GM12891 (cell line): ENCODE measurements around the gene SRP72.
"Not testable (repeated sequence)": the region's sequence is repeated elsewhere in the genome, so short reads cannot be mapped to it uniquely, and the experiment has no call there.

Experiments
- DNase-seq: peaks from one replicate; pipeline ENCODE4 v3.0.0; 2011; ENCODE audit warnings: low spot score; ENCODE audit not compliant: insufficient read length
- FAIRE-seq: peaks from 2 replicates; lab custom pipeline; 2011; peaks lifted over from hg19 to GRCh38; lab: Jason Lieb, UNC
- PAX5 ChIP-seq: IDR thresholded peaks from 2 replicates; pipeline ENCODE4 v1.6.1; 2011; ENCODE audit warnings: low read length, moderate library complexity, mild to moderate bottlenecking; ENCODE audit not compliant: insufficient read depth, severe bottlenecking
- POLR2A ChIP-seq: IDR thresholded peaks from 2 replicates; pipeline ENCODE4 v1.6.1; 2011; ENCODE audit warnings: low read depth, low read length, control low read depth
- POLR2AphosphoS5 ChIP-seq: IDR thresholded peaks from 2 replicates; pipeline ENCODE4 v1.6.1; 2011; ENCODE audit warnings: low read depth, low read length, control low read depth
- POU2F2 ChIP-seq: IDR thresholded peaks from 2 replicates; pipeline ENCODE4 v1.6.1; 2011; ENCODE audit warnings: low read depth, mild to moderate bottlenecking, control low read depth, low read length, moderate library complexity
- SPI1 ChIP-seq: IDR thresholded peaks from 2 replicates; pipeline ENCODE4 v1.6.1; 2011; ENCODE audit warnings: low read depth, low read length, control low read depth
- TAF1 ChIP-seq: IDR thresholded peaks from 2 replicates; pipeline ENCODE4 v1.6.1; 2011; ENCODE audit warnings: low read depth, low read length, control low read depth

Gene SRP72

DNA sequence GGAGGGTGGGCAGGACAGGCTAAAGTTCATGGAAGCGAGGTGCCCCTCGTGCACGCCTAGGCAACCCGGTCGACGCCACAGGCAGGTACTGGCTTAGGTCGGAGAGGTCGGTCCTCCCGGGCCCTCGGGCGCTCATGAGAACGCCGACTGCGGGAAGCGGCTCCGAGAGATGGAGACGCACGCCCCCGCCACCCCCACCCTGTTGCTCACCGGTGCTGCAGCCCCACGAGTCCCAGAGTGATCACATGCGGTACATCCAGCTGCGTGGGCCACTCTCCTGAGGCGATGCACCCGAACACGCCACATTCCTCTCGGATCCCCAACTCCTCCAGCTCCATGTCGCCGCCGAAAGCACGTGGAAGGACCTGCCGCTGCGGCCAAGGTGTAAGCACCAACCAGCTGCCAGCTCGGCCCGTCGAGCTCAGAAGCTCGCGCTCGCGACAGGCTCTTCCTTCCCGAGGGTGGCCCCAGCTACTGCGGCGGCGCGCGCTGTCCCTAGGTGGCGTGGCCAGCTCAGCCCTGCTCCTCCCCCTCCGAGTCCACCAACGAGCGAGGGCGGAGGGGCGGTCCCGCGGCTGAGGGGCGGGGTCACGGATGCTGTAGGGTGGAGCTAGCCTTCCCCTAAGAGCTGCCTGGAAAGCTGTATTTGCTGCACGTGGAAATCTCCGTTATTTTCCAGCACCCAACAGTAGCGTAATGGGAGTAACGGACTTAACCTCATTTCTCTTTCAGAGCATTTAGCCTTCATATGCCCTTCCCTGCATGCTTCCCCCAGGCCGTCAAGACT is 32.1 kb upstream of the SRP72 start, which contains the start of gene PPAT:
PPAT (minus strand) TSS at position 476 of the 787 bp plus-strand sequence; CDS start at position 338, 138 bp downstream.
- DNase-seq = peak; percentile 88
- peak; percentile 85 for TF ChIP-seq POLR2A
- no peak for TF ChIP-seq PAX5
- 0 out of 2 replicates have a peak, but pooled peaks have one; percentile 31 for TF ChIP-seq TAF1
- TF ChIP-seq POU2F2 = peak; percentile 51; the same call in 1 of the 2 replicates
- 0 out of 2 replicates have a peak, but pooled peaks have one; percentile 14 for TF ChIP-seq SPI1
- TF ChIP-seq POLR2AphosphoS5 = peak; percentile 90
- peak; percentile 98 for FAIRE-seq

- TF ChIP-seq POU2F2 (no peak), SPI1 (no peak), TAF1 (no peak), PAX5 (no peak), POLR2AphosphoS5 (no peak), POLR2A (no peak)
- DNase-seq (no peak), FAIRE-seq (no peak)
Observed at GRCh38 chr4:56438766-56439165, 28.7 kb upstream of the SRP72 start.

DNA sequence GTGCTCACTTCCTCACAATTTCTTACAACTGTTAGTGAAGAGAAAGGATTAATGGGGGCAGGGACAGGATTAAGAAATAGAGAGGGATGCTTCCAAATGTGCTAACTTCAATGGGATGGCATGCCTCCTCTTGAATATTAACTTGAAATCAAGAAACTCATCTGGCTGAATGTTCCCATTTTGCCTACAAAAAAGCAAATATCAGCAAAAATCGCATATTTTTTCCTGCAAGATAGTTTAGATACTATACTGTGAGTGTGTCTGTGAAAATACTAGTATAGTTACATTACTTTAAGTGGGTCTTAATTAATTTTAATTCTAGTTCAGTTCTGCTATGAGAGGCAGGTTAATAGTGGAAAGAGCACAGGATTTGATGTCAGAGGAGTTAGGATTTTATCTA is 26.4 kb upstream of the SRP72 start:
- DNase-seq (no peak), FAIRE-seq (no peak)
- TF ChIP-seq POLR2AphosphoS5 (no peak), PAX5 (no peak), SPI1 (no peak), TAF1 (no peak), POLR2A (no peak), POU2F2 (no peak)

- TF ChIP-seq POU2F2 (no peak), TAF1 (no peak), POLR2AphosphoS5 (no peak), POLR2A (no peak), PAX5 (no peak), SPI1 (no peak)
- no peak for DNase-seq
- no peak for FAIRE-seq
Observed at GRCh38 chr4:56444719-56445118, 22.7 kb upstream of the SRP72 start.

DNA sequence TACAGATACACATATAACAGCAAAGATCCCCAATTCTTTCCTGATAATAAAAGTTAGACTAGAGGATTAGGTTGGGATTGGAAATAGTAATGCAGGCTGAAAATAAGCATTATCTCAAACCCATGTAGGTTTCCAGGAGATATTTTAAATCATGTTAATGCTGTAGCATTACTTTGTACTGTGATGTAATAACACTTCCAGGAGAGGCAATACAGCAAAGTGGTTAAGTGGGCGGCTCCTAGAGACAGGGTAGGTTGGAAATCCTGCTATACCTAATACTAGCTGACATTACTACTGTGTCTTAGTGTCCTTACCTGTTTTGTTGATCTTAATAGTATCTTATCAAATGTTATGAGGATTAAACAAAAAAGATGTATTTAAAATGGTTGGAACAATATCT is 21.7 kb upstream of the SRP72 start:
- FAIRE-seq (peak; percentile 23), DNase-seq (no peak)
- TF ChIP-seq PAX5 (no peak), SPI1 (no peak), POU2F2 (no peak), TAF1 (no peak), POLR2AphosphoS5 (no peak), POLR2A (no peak)

DNA sequence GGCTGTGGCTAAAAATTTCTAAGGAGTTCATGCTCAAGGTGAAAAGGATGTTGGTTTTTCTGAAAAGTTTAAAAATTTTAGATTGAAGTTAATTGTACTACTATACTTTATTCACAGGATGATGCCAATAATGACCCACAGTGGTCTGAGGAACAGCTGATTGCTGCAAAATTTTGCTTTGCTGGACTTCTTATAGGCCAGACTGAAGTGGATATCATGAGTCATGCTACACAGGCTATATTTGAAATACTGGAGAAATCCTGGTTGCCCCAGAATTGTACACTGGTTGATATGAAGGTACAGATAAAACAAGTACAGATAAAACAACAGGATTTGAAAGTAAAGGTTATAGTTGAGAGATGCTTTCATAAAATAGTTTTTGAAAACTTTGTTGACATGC is 19.1 kb upstream of the SRP72 start:
- TF ChIP-seq POLR2A (no peak), POLR2AphosphoS5 (no peak), TAF1 (no peak), POU2F2 (no peak), SPI1 (no peak), PAX5 (no peak)
- FAIRE-seq (no peak), DNase-seq (no peak)

DNA sequence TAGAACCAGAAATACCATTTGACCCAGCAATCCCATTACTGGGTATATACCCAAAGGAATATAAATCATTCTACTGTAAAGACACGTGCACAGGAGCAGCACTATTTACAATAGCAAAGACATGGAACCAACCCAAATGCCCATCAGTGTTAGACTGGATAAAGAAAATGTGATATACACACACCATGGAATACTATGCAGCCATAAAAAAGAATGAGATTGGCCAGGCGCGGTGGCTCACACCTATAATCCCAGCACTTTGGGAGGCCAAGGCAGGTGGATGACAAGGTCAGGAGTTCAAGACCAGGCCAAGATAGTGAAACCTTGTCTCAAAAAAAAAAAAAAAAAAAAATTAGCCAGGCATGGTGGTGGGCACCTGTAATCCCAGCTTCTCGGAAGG is 17.9 kb upstream of the SRP72 start:
- DNase-seq, FAIRE-seq: not testable (repeated sequence)

DNA sequence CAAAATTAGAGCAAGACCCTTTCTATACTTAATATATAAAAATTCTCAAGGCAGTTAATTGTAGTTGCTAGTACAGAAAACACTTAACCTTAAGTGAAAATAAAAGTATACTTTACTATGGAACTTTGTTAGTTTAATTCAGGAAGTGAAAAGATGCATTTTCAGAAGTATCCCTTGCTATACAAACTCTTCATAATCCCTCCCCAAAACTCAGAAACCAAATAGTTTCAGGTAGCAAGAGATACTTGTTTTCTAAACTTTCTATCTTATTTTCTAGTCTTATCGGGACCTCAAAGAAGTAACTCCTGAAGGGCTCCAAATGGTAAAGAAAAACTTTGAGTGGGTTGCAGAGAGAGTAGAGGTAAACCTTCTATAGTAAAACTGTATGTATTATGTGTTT is 17.1 kb upstream of the SRP72 start:
- TF ChIP-seq POLR2AphosphoS5 = no peak
- TF ChIP-seq POLR2A = no peak
- TF ChIP-seq PAX5 = no peak
- no peak for TF ChIP-seq TAF1
- TF ChIP-seq SPI1 = no peak
- no peak for TF ChIP-seq POU2F2
- FAIRE-seq (no peak), DNase-seq (no peak)

- DNase-seq (no peak), FAIRE-seq (no peak)
- TF ChIP-seq SPI1 (no peak), PAX5 (no peak), POLR2AphosphoS5 (no peak), TAF1 (no peak), POU2F2 (no peak), POLR2A (no peak)
Observed at GRCh38 chr4:56460085-56460484, 7.3 kb upstream of the SRP72 start.

GRCh38 chr4:56462157-56462556 is 5.3 kb upstream of the SRP72 start:
- DNase-seq = no peak

GRCh38 chr4:56463711-56464110 is 3.7 kb upstream of the SRP72 start:
- TF ChIP-seq POLR2AphosphoS5 = 0 out of 2 replicates have a peak, but pooled peaks have one; percentile 9
- TF ChIP-seq TAF1 = no peak
- peak; percentile 42; the same call in 1 of the 2 replicates for TF ChIP-seq POLR2A
- no peak for DNase-seq
- no peak for FAIRE-seq

More at GRCh38 chr4:56462157-56462556, 5.3 kb upstream of the SRP72 start:
- no peak for FAIRE-seq
- TF ChIP-seq POLR2A = peak; percentile 21; the same call in 1 of the 2 replicates
- no peak for TF ChIP-seq POU2F2
